NT2/D1 (cell line): ENCODE results near the gene ABHD5.

Experiments
- SUZ12 ChIP-seq: IDR thresholded peaks from 2 replicates; pipeline ENCODE4 v1.6.1; 2011; ENCODE audit not compliant: insufficient read length, insufficient read depth; ENCODE audit errors: extremely low read depth
- YY1 ChIP-seq: IDR thresholded peaks from 2 replicates; pipeline ENCODE4 v1.6.1; 2011; ENCODE audit not compliant: insufficient read length, insufficient read depth

GRCh38 chr3:43742920-43743319, 52.2 kb downstream of the ABHD5 start:
- TF ChIP-seq YY1: no peak
- TF ChIP-seq SUZ12: no peak
